A549 (cell line): ENCODE results near the gene KDM5B. TPM values are rescaled to one million over a fixed set of nuclear protein-coding genes. Genes with fewer than 3 reads are reported as not detected.
A peak's percentile ranks its signal among the peaks of the same experiment; 100 is the strongest.
"Not testable (repeated sequence)": the region's sequence is repeated elsewhere in the genome, so short reads cannot be mapped to it uniquely, and the experiment has no call there.

Experiments used
- ATAC-seq, 2 experiments: fragments of 200-7000 bp in 1 of 2; fragments of >200 bp in 1 of 2; cut with Nextera tagmentation in 1 of 2; cut with Tn5 transposase in 1 of 2; 3 replicates each; pipeline versions ENCODE4 v1.8.0 to v1.9.1; 2018 to 2020; ENCODE audit warnings: mild to moderate bottlenecking in 1 of 2, moderate library complexity in 1 of 2
- CTCF ChIA-PET: fragments of 300-600 bp; sonication (Branson Sonifier 250); formaldehyde crosslinking; extraction: SDS; loops from one replicate; lab custom pipeline; 2021; ENCODE audit warnings: antibody characterized with exemption, inconsistent platforms; lab: Yijun Ruan, JAX
- POLR2A ChIA-PET: fragments of 350-600 bp; formaldehyde crosslinking; extraction: SDS; loops from one replicate; lab custom pipeline; 2021; ENCODE audit warnings: antibody characterized with exemption, inconsistent platforms; lab: Yijun Ruan, JAX
- DNase-seq, 2 experiments: peaks; one replicate each; pipeline versions ENCODE4 v3.0.0 to v3.0.0-alpha.2; 2011 to 2016; ENCODE audit warnings: low read depth in 1 of 2, low spot score in 1 of 2
- FAIRE-seq: peaks from 2 replicates; lab custom pipeline; 2011; peaks lifted over from hg19 to GRCh38; lab: Jason Lieb, UNC
- H3K27ac ChIP-seq, 2 experiments: fragments of >200 bp; sonication (Bioruptor Twin); formaldehyde crosslinking; 3 replicates each; pipeline ENCODE4 v1.5.1; 2016 to 2017
- H3K4me1 ChIP-seq: fragments of >200 bp; sonication (Bioruptor Twin); formaldehyde crosslinking; 3 replicates; pipeline ENCODE4 v1.6.1; 2016
- H3K4me2 ChIP-seq: fragments of >200 bp; sonication (Bioruptor Twin); formaldehyde crosslinking; 3 replicates; pipeline ENCODE4 v1.6.1; 2016
- H3K4me3 ChIP-seq: fragments of >200 bp; sonication (Bioruptor Twin); formaldehyde crosslinking; 3 replicates; pipeline ENCODE4 v1.5.1; 2016
- H3K9me3 ChIP-seq: fragments of >200 bp; sonication (Bioruptor Twin); formaldehyde crosslinking; 3 replicates; pipeline ENCODE4 v1.6.1; 2016
- BHLHE40 ChIP-seq: IDR thresholded peaks from 2 replicates; pipeline ENCODE4 v1.6.1; 2012; ENCODE audit warnings: low read depth, low read length, inconsistent platforms
- CBX2 ChIP-seq: fragments of 200-600 bp; sonication (generic); IDR thresholded peaks from 2 replicates; pipeline ENCODE4 v1.6.1; 2016; ENCODE audit warnings: low read depth, mild to moderate bottlenecking, borderline replicate concordance
- CBX8 ChIP-seq: fragments of 200-600 bp; sonication (generic); IDR thresholded peaks from 2 replicates; pipeline ENCODE4 v1.6.1; 2016
- CEBPB ChIP-seq, 2 experiments: fragments of >200 bp in 1 of 2; sonication (Bioruptor Twin) in 1 of 2; formaldehyde crosslinking in 1 of 2; IDR thresholded peaks; 2 replicates each; pipeline ENCODE4 v1.6.1; 2012 to 2016
- EP300 ChIP-seq, 2 experiments: fragments of >200 bp; sonication (Bioruptor Twin); formaldehyde crosslinking; IDR thresholded peaks; 2 replicates in 1 of 2; 3 replicates in 1 of 2; pipeline ENCODE4 v1.6.1; 2016 to 2017
- FOSL2 ChIP-seq, 2 experiments: fragments of 450-650 bp in 1 of 2; fragments of >200 bp in 1 of 2; sonication (Bioruptor Twin) in 1 of 2; formaldehyde crosslinking; IDR thresholded peaks; 2 replicates each; pipeline versions ENCODE4 v1.5.0 to v1.6.1; 2016 to 2020; ENCODE audit warnings: mild to moderate bottlenecking in 1 of 2, moderate library complexity in 1 of 2
- FOXS1 ChIP-seq: fragments of 250-450 bp; sonication (Bioruptor Pico); IDR thresholded peaks from 2 replicates; pipeline ENCODE4 v1.5.0; 2020; ENCODE audit warnings: mild to moderate bottlenecking, moderate library complexity
- HDAC2 ChIP-seq: fragments of 200-600 bp; sonication (generic); IDR thresholded peaks from 2 replicates; pipeline ENCODE4 v1.6.1; 2016
- HOXA7 ChIP-seq: fragments of 250-450 bp; sonication (Bioruptor Pico); IDR thresholded peaks from 2 replicates; pipeline ENCODE4 v1.5.0; 2020; ENCODE audit warnings: mild to moderate bottlenecking, moderate library complexity
- HOXB5 ChIP-seq: fragments of 250-450 bp; sonication (Bioruptor Pico); IDR thresholded peaks from 2 replicates; pipeline ENCODE4 v1.5.0; 2020; ENCODE audit warnings: mild to moderate bottlenecking, moderate library complexity
- JUNB ChIP-seq: fragments of >200 bp; sonication (Bioruptor Twin); formaldehyde crosslinking; IDR thresholded peaks from 2 replicates; pipeline ENCODE4 v1.6.1; 2016
- MAFK ChIP-seq: fragments of 450-650 bp; IDR thresholded peaks from 2 replicates; pipeline ENCODE4 v1.6.1; 2014; ENCODE audit not compliant: partially characterized antibody
- RAD21 ChIP-seq, 2 experiments: fragments of >200 bp in 1 of 2; sonication (Bioruptor Twin) in 1 of 2; formaldehyde crosslinking in 1 of 2; IDR thresholded peaks in 1 of 2; conservative IDR thresholded peaks in 1 of 2; 2 replicates in 1 of 2; 3 replicates in 1 of 2; pipeline ENCODE4 v1.6.1; 2012 to 2018; ENCODE audit warnings: inconsistent platforms in 1 of 2
- RCOR1 ChIP-seq: fragments of 150-350 bp; IDR thresholded peaks from 2 replicates; pipeline ENCODE4 v1.6.1; 2014; ENCODE audit warnings: antibody characterized with exemption, low read length, low read depth
- TP53 ChIP-seq: fragments of 250-450 bp; sonication (Bioruptor Pico); IDR thresholded peaks from 2 replicates; pipeline ENCODE4 v1.5.0; 2021; ENCODE audit warnings: mild to moderate bottlenecking, moderate library complexity
- ZC3H11A ChIP-seq: fragments of 450-650 bp; IDR thresholded peaks from 2 replicates; pipeline ENCODE4 v1.6.1; 2014; ENCODE audit warnings: antibody characterized with exemption, mild to moderate bottlenecking
- ZSCAN20 ChIP-seq: fragments of 250-450 bp; sonication (Bioruptor Pico); IDR thresholded peaks from 2 replicates; pipeline ENCODE4 v1.8.0; 2022; ENCODE audit warnings: mild to moderate bottlenecking, moderate library complexity
- WGBS: methylation state at CpG from one replicate; pipeline ENCODE4 v1.1.6; 2017; ENCODE audit errors: missing lambda C conversion rate; 5-methylcytosine and 5-hydroxymethylcytosine counted together
- polyA plus RNA-seq, 4 experiments: library from polyadenylated mRNA; depleted of rRNA in 3 of 4; stranded (reverse); fragments of >200 nt; fragmentation: RNase III in 1 of 4; extraction: RNeasy Plus Mini Kit Qiagen cat#74134 plus additional on column Dnase treatment in 1 of 4; gene quantifications; 2 replicates in 3 of 4; 3 replicates in 1 of 4; pipeline ENCODE4 v1.2.3, GENCODE V29; 2011 to 2017
- TF ChIP-seq, protein P1 (sequence below): fragments of >200 bp; sonication (Bioruptor Twin); formaldehyde crosslinking; IDR thresholded peaks from 3 replicates; pipeline ENCODE4 v1.6.1; 2016
- TF ChIP-seq, protein P2 (sequence below): fragments of 450-650 bp; IDR thresholded peaks from 2 replicates; pipeline ENCODE4 v1.6.1; 2014; ENCODE audit warnings: antibody characterized with exemption
- TF ChIP-seq, protein P3 (sequence below): fragments of 150-350 bp; IDR thresholded peaks from 2 replicates; pipeline ENCODE4 v1.6.1; 2014; ENCODE audit warnings: low read depth, mild to moderate bottlenecking, low read length

The KDM5B gene
- polyA plus RNA-seq, 2 of the 4 experiments (the other 2 are of a cell fraction), result 15.8 to 44.3 TPM

DNA sequence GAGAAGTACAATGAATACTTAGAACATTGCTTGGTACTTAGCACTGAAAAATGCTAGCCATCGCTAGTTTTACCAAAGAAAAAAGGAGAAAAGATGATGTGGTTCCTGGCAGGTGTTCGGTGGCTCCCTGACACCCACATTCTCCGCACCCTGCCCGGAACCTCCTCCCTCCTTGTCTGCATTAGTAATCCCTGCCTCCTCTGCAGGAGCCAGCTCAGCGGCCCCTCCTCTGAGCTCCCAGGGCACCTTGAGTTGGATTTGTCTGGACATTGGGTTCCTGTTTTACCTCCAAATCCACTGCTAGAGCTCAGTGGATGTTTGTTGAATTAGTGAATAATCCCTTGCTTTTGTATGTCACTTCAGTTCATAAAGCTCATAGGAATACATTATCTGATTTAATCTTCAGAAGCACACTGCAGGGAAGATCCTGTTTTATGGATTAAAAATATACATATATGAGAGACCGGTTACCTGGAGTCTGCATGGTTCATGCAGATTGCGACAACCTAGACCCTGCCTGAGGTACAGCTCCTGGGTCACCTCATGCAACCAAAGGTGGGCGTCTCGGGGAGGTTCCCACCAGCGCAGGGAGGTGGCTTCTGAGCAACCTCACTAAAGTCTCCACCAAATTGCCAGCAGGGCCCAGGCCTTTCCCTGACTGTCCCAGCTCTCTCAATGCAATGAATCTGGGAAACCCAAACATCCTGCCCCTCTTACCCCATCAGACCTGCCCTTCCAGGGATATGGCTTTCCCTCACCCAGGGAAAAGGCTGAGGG, 26.7 kb upstream of the KDM5B start:
- 80% methylated on average over 10 of the region's 10 CpGs for WGBS
- Histone ChIP-seq H3K9me3 (no peaks in the 10 kb centered on the region), H3K4me1 (no peaks in the 10 kb centered on the region), H3K4me2 (no peak overlapping the region), H3K4me3 (no peak overlapping the region), H3K27ac (no peak overlapping the region)
- ATAC-seq, result 0 out of 6 replicates have a peak, but pooled peaks of 1 of the 2 experiments have one; percentile 24
- POLR2A ChIA-PET, result no interaction called here
- CTCF ChIA-PET, result interaction anchor here (0.6 to 1.3 kb wide), 4 partner anchors 9 to 117 kb away, joined by 3 to 5 read pairs (median 4); no protein-coding TSS in a partner anchor
- TF ChIP-seq, protein P1, sequence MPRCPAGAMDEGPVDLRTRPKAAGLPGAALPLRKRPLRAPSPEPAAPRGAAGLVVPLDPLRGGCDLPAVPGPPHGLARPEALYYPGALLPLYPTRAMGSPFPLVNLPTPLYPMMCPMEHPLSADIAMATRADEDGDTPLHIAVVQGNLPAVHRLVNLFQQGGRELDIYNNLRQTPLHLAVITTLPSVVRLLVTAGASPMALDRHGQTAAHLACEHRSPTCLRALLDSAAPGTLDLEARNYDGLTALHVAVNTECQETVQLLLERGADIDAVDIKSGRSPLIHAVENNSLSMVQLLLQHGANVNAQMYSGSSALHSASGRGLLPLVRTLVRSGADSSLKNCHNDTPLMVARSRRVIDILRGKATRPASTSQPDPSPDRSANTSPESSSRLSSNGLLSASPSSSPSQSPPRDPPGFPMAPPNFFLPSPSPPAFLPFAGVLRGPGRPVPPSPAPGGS, result no peak
- TF ChIP-seq ZC3H11A (no peak), CBX8 (no peak), ZSCAN20 (CRISPR knock-in tag) (no peak), RAD21 (conservative IDR thresholded peaks at IDR 0.05 in 1 of 2, IDR thresholded peaks at IDR 0.05 in 1 of 2) (no peak), BHLHE40 (no peak), RCOR1 (no peak), CEBPB (IDR thresholded peaks at IDR 0.05) (no peak), TP53 (no peak), HOXA7 (CRISPR knock-in tag) (no peak), CBX2 (no peak), JUNB (no peak), FOSL2 (IDR thresholded peaks at IDR 0.05) (no peak), FOSL2 (CRISPR knock-in tag; IDR thresholded peaks at IDR 0.05) (no peak), HOXB5 (CRISPR knock-in tag) (no peak), HDAC2 (no peak), EP300 (IDR thresholded peaks at IDR 0.05) (no peak)
- TF ChIP-seq, protein P2, sequence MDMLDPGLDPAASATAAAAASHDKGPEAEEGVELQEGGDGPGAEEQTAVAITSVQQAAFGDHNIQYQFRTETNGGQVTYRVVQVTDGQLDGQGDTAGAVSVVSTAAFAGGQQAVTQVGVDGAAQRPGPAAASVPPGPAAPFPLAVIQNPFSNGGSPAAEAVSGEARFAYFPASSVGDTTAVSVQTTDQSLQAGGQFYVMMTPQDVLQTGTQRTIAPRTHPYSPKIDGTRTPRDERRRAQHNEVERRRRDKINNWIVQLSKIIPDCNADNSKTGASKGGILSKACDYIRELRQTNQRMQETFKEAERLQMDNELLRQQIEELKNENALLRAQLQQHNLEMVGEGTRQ, result no peak
- no peak for DNase-seq
- no peak for FAIRE-seq

DNA sequence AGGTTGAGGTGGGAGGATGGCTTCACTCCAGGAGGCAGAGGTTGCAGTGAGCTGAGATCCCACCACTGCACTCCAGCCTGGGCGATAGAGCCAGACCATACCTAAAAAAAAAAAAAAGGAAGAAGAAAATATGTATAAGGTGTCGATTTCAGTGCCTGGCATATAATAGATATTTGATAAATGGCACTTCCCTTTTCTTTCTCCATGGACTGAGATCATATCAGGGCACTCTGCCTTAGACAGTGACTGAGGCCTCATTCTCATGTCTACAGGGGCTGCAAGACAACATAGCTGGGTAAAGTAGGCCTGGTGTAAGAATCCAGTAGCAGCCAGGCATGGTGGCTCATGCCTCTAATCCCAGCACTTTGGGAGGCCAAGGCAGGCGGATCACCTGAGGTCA, 23.7 kb upstream of the KDM5B start:
- TF ChIP-seq MAFK, result no peak
- TF ChIP-seq ZSCAN20 (CRISPR knock-in tag), result no peak
- TF ChIP-seq HOXB5 (CRISPR knock-in tag), result no peak
- TF ChIP-seq RCOR1, result no peak
- TF ChIP-seq, protein P3, sequence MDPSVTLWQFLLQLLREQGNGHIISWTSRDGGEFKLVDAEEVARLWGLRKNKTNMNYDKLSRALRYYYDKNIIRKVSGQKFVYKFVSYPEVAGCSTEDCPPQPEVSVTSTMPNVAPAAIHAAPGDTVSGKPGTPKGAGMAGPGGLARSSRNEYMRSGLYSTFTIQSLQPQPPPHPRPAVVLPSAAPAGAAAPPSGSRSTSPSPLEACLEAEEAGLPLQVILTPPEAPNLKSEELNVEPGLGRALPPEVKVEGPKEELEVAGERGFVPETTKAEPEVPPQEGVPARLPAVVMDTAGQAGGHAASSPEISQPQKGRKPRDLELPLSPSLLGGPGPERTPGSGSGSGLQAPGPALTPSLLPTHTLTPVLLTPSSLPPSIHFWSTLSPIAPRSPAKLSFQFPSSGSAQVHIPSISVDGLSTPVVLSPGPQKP, result no peak
- TF ChIP-seq EP300 (IDR thresholded peaks at IDR 0.05), result no peak
- no peak for TF ChIP-seq FOXS1 (CRISPR knock-in tag)
- CTCF ChIA-PET, result no interaction called here

DNA sequence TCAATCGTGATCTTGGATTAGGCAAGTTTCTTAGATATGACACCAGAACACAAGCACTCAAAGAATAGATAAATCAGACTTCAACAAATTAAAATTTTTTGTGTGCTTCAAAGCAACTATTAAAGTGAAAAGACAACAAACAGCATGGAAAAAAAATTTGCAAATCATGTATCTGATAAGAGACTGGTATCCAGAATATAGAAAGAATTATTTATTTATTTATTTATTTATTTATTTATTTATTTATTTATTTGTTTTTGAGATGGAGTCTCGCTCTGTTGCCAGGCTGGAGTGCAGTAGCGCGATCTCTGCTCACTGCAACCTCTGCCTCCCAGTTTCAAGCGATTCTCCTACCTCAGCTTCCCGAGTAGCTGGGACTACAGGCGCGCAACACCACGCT, 21.0 kb upstream of the KDM5B start:
- H3K4me2 ChIP-seq, H3K9me3 ChIP-seq, DNase-seq, FAIRE-seq, POLR2A ChIA-PET, ATAC-seq, H3K4me3 ChIP-seq, CTCF ChIA-PET, H3K4me1 ChIP-seq: not testable (repeated sequence)
- WGBS, result 79% methylated on average over 9 of the region's 9 CpGs
- TF ChIP-seq ZC3H11A, result peak; percentile 79
- TF ChIP-seq, all 56 proteins: peak for 1; not testable (repeated sequence) for 55
- H3K27ac ChIP-seq, result not testable (repeated sequence)

More for the DNA sequence above, 23.7 kb upstream of the KDM5B start:
- H3K9me3 ChIP-seq, result no peaks in the 10 kb centered on the region
- ATAC-seq (no peak), DNase-seq (no peak), FAIRE-seq (no peak)
- no peak overlapping the region for H3K4me2 ChIP-seq
- no peak overlapping the region for H3K4me3 ChIP-seq
- POLR2A ChIA-PET, result no interaction called here
- H3K4me1 ChIP-seq, result no peaks in the 10 kb centered on the region
- WGBS, result 57% methylated on average over 3 of the region's 3 CpGs
- no peak overlapping the region for H3K27ac ChIP-seq
